ENCODE results near the gene SKA2. TPM values are rescaled to one million over a fixed set of nuclear protein-coding genes. Genes with fewer than 3 reads are reported as not detected.

Gene SKA2
- total and polyA plus RNA-seq, 5 donors from 2014 or later = 37.7 to 86.7 (median 53.7) TPM

DNA sequence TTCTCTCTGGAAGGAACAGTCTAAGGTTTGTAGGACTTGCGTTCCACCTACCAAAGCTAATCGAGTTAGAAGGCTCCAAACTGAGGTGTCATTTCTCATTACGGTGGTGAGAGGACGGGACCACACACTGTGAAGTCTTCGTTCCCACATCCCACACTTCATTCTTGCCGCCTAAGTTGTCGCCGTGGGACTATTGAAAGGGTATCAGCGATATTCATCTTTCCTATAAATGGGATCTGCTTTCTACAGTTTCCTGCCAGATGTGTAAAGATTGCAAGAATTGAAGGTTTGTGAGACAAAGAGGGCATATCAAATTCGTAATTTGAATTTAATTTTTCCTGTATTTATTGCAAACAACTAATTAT, 47.7 kb downstream of the SKA2 start:
- Histone ChIP-seq H3K27me3 (ENCODE audit: control insufficient read depth, insufficient read depth, low read length) (no peaks in the 10 kb centered on the region), H3K36me3 (ENCODE audit: control insufficient read depth, insufficient read depth, low read length) (peaks cover 8% of the 10 kb centered on the region), H3K9me3 (ENCODE audit: control insufficient read depth in 2 of 2, low read length in 2 of 2) (no peaks in the 10 kb centered on the region), H3K4me1 (ENCODE audit: control insufficient read depth, insufficient read depth, low read length, poor library complexity, severe bottlenecking) (peaks cover 31% of the 10 kb centered on the region), H3K4me3 (ENCODE audit: low read depth, low read length) (peak overlapping the region; percentile 93), H3K27ac (ENCODE audit: insufficient read depth, low read length, poor library complexity, severe bottlenecking) (no peak overlapping the region)
- no peak for DNase-seq
- peaks cover 24 to 63% (median 43%) of the 10 kb centered on the region in 4 donors for H3K4me1 Mint-ChIP-seq
- peaks cover 0 to 1% (median 0%) of the 10 kb centered on the region in 7 donors for H3K9me3 Mint-ChIP-seq
- peak overlapping the region in 2 of 3 donors; percentile 93 to 96 for H3K27ac Mint-ChIP-seq
- peaks cover 10% of the 10 kb centered on the region for H3K36me3 Mint-ChIP-seq
- ATAC-seq (ENCODE audit: low read depth in 2 of 2) = no peak
- H3K4me3 Mint-ChIP-seq = peak overlapping the region; percentile 92 to 95 (median 94)
- no peaks in the 10 kb centered on the region for H3K27me3 Mint-ChIP-seq

- H3K36me3 Mint-ChIP-seq = peaks cover 5% of the 10 kb centered on the region
- H3K4me1 Mint-ChIP-seq = peaks cover 29 to 63% (median 45%) of the 10 kb centered on the region in 4 donors
- H3K27ac Mint-ChIP-seq = peak within 1 kb of the TSS; percentile 93 to 96 (median 96)
- peaks cover 5% of the 10 kb centered on the region for H3K36me3 ChIP-seq (ENCODE audit: control insufficient read depth, insufficient read depth, low read length)
- peak within 1 kb of the TSS; percentile 98 for H3K4me3 ChIP-seq (ENCODE audit: low read depth, low read length)
- DNase-seq (peak; percentile 98 to 100 (median 99)), ATAC-seq (ENCODE audit: low read depth in 2 of 2) (peak; percentile 95)
- no peaks in the 10 kb centered on the region for H3K27me3 Mint-ChIP-seq
- H3K27ac ChIP-seq (ENCODE audit: insufficient read depth, low read length, poor library complexity, severe bottlenecking) = peak within 1 kb of the TSS; percentile 94
- no peaks in the 10 kb centered on the region for H3K27me3 ChIP-seq (ENCODE audit: control insufficient read depth, insufficient read depth, low read length)
- H3K4me3 Mint-ChIP-seq = peak within 1 kb of the TSS; percentile 92 to 95 (median 94)
- H3K9me3 Mint-ChIP-seq = peaks cover 0 to 1% (median 0%) of the 10 kb centered on the region in 7 donors
- H3K9me3 ChIP-seq (ENCODE audit: control insufficient read depth in 2 of 2, low read length in 2 of 2) = no peaks in the 10 kb centered on the region
- H3K4me1 ChIP-seq (ENCODE audit: control insufficient read depth, insufficient read depth, low read length, poor library complexity, severe bottlenecking) = peaks cover 31% of the 10 kb centered on the region
Observed at GRCh38 chr17:59106463-59107305, 48.3 kb downstream of the SKA2 start, which contains the start of gene TRIM37. TRIM37 (minus strand) TSS chr17:59106880; CDS start chr17:59106461, 419 bp downstream.

DNA sequence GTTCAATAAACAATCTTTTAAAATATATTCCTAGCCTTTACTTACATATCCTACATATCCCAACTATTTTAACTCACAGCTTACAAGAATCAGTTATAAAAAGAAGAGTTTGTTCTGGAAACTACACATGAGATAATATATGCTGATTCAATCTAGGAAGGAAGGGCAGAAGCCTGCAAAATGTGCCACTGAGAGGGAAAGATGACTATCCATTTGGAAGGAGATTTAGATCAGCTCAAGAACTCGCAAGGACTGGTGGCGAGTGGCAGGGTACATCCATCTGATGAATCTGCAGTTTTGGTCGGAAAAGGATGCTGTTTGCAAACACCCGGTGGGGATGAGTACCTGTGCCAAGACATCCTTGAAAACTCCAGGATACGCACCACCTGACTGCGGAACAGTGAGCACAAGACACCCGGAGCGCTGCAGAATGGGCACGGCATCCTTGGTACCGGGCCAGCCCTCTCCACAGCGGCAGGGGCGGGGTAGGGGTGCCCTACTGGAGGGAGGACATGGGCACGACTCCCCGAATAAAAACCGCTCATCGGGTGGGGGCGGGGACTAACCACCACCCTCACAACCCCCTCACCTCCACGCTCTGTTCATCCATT, 49.0 kb downstream of the SKA2 start:
- peaks cover 0 to 1% (median 0%) of the 10 kb centered on the region in 7 donors for H3K9me3 Mint-ChIP-seq
- peak overlapping the region; percentile 92 to 95 (median 94) for H3K4me3 Mint-ChIP-seq
- peak; percentile 58 to 64 for ATAC-seq (ENCODE audit: low read depth in 2 of 2)
- peaks cover 8% of the 10 kb centered on the region for H3K36me3 Mint-ChIP-seq
- no peaks in the 10 kb centered on the region for H3K27me3 Mint-ChIP-seq
- H3K4me1 ChIP-seq (ENCODE audit: control insufficient read depth, insufficient read depth, low read length, poor library complexity, severe bottlenecking) = peaks cover 31% of the 10 kb centered on the region
- H3K27ac Mint-ChIP-seq = peak overlapping the region; percentile 93 to 96 (median 96)
- H3K4me1 Mint-ChIP-seq = peaks cover 26 to 62% (median 46%) of the 10 kb centered on the region in 4 donors
- no peaks in the 10 kb centered on the region for H3K9me3 ChIP-seq (ENCODE audit: control insufficient read depth in 2 of 2, low read length in 2 of 2)
- H3K27ac ChIP-seq (ENCODE audit: insufficient read depth, low read length, poor library complexity, severe bottlenecking) = peak overlapping the region; percentile 94
- H3K4me3 ChIP-seq (ENCODE audit: low read depth, low read length) = peak overlapping the region; percentile 98
- peaks cover 2% of the 10 kb centered on the region for H3K36me3 ChIP-seq (ENCODE audit: control insufficient read depth, insufficient read depth, low read length)
- DNase-seq = peak; percentile 74 to 84 (median 81)
- no peaks in the 10 kb centered on the region for H3K27me3 ChIP-seq (ENCODE audit: control insufficient read depth, insufficient read depth, low read length)

DNA sequence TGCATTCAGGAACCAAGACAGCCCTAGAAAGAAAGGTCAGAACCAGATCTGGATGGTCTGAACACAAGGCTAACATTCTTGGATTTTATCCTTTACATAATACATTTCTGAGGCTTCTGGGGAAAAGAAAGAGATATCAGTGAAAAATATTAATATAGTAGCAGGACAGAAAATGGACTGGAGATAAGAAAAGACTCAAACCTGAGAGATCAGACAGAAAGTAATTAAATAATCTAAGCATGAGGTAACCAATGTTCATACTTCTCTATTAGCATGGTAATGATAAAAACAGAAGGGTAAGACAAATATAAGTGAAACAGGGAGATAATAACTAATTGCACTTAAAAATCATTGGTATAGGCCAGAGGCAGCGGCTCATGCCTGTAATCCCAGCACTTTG, 53.8 kb downstream of the SKA2 start:
- Histone ChIP-seq H3K9me3 (ENCODE audit: control insufficient read depth in 2 of 2, low read length in 2 of 2) (no peaks in the 10 kb centered on the region), H3K4me1 (ENCODE audit: control insufficient read depth, insufficient read depth, low read length, poor library complexity, severe bottlenecking) (peaks cover 21% of the 10 kb centered on the region), H3K27me3 (ENCODE audit: control insufficient read depth, insufficient read depth, low read length) (no peaks in the 10 kb centered on the region), H3K27ac (ENCODE audit: insufficient read depth, low read length, poor library complexity, severe bottlenecking) (no peak overlapping the region), H3K36me3 (ENCODE audit: control insufficient read depth, insufficient read depth, low read length) (peaks cover 11% of the 10 kb centered on the region), H3K4me3 (ENCODE audit: low read depth, low read length) (no peak overlapping the region)
- Mint-ChIP-seq H3K4me3 (peak overlapping the region in 1 of 4 donors; percentile 4), H3K4me1 (peaks cover 19 to 58% (median 43%) of the 10 kb centered on the region in 4 donors), H3K27me3 (no peaks in the 10 kb centered on the region), H3K9me3 (no peaks in the 10 kb centered on the region), H3K36me3 (peaks cover 29% of the 10 kb centered on the region), H3K27ac (no peak overlapping the region)
- no peak for DNase-seq
- ATAC-seq (ENCODE audit: low read depth in 2 of 2) = no peak

DNA sequence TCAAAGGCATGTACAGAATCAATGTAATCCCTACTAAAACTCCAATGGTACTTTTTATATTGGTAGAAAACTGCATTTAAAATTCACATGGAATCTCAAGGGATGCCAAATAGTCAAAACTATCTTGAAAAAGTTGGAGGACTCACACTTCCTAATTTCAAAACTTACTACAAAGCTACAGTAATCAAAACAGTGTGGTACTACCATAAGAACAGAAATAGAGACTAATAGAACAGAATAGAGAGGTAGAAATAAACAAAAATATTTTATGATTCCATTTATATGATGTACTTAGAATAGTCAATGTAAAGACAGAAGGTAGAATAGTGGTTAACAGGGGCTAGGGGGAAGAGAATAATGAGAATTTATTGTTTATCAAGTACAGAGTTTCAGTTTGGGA, 57.1 kb downstream of the SKA2 start:
- Mint-ChIP-seq H3K4me3 (no peak overlapping the region), H3K9me3 (no peaks in the 10 kb centered on the region), H3K4me1 (peaks cover 9 to 44% (median 34%) of the 10 kb centered on the region in 4 donors), H3K27me3 (no peaks in the 10 kb centered on the region), H3K27ac (no peak overlapping the region), H3K36me3 (peaks cover 38% of the 10 kb centered on the region)
- H3K27ac ChIP-seq (ENCODE audit: insufficient read depth, low read length, poor library complexity, severe bottlenecking) = no peak overlapping the region
- peaks cover 11% of the 10 kb centered on the region for H3K36me3 ChIP-seq (ENCODE audit: control insufficient read depth, insufficient read depth, low read length)
- no peak overlapping the region for H3K4me3 ChIP-seq (ENCODE audit: low read depth, low read length)
- H3K27me3 ChIP-seq (ENCODE audit: control insufficient read depth, insufficient read depth, low read length) = no peaks in the 10 kb centered on the region
- ATAC-seq (ENCODE audit: low read depth in 2 of 2) = no peak
- no peaks in the 10 kb centered on the region for H3K4me1 ChIP-seq (ENCODE audit: control insufficient read depth, insufficient read depth, low read length, poor library complexity, severe bottlenecking)
- DNase-seq = no peak
- no peaks in the 10 kb centered on the region for H3K9me3 ChIP-seq (ENCODE audit: control insufficient read depth in 2 of 2, low read length in 2 of 2)

GRCh38 chr17:59094861-59095530, 60.0 kb downstream of the SKA2 start:
- peaks cover 9 to 29% (median 18%) of the 10 kb centered on the region in 4 donors for H3K4me1 Mint-ChIP-seq
- H3K27me3 Mint-ChIP-seq = no peaks in the 10 kb centered on the region
- DNase-seq (no peak), ATAC-seq (ENCODE audit: low read depth in 2 of 2) (no peak)
- H3K27ac Mint-ChIP-seq = peak overlapping the region in 2 of 3 donors; percentile 29 to 62
- Histone ChIP-seq H3K36me3 (ENCODE audit: control insufficient read depth, insufficient read depth, low read length) (peaks cover 11% of the 10 kb centered on the region), H3K9me3 (ENCODE audit: control insufficient read depth in 2 of 2, low read length in 2 of 2) (no peaks in the 10 kb centered on the region), H3K4me3 (ENCODE audit: low read depth, low read length) (no peak overlapping the region), H3K27ac (ENCODE audit: insufficient read depth, low read length, poor library complexity, severe bottlenecking) (no peak overlapping the region), H3K4me1 (ENCODE audit: control insufficient read depth, insufficient read depth, low read length, poor library complexity, severe bottlenecking) (no peaks in the 10 kb centered on the region), H3K27me3 (ENCODE audit: control insufficient read depth, insufficient read depth, low read length) (no peaks in the 10 kb centered on the region)
- no peaks in the 10 kb centered on the region for H3K9me3 Mint-ChIP-seq
- H3K4me3 Mint-ChIP-seq = no peak overlapping the region
- peaks cover 29% of the 10 kb centered on the region for H3K36me3 Mint-ChIP-seq

GRCh38 chr17:59093702-59094231, 61.2 kb downstream of the SKA2 start:
- Histone ChIP-seq H3K4me3 (ENCODE audit: low read depth, low read length) (no peak overlapping the region), H3K9me3 (ENCODE audit: control insufficient read depth in 2 of 2, low read length in 2 of 2) (no peaks in the 10 kb centered on the region), H3K4me1 (ENCODE audit: control insufficient read depth, insufficient read depth, low read length, poor library complexity, severe bottlenecking) (no peaks in the 10 kb centered on the region), H3K27ac (ENCODE audit: insufficient read depth, low read length, poor library complexity, severe bottlenecking) (no peak overlapping the region), H3K36me3 (ENCODE audit: control insufficient read depth, insufficient read depth, low read length) (peaks cover 15% of the 10 kb centered on the region), H3K27me3 (ENCODE audit: control insufficient read depth, insufficient read depth, low read length) (no peaks in the 10 kb centered on the region)
- H3K4me1 Mint-ChIP-seq = peaks cover 9 to 29% (median 17%) of the 10 kb centered on the region in 4 donors
- no peak for ATAC-seq (ENCODE audit: low read depth in 2 of 2)
- H3K27me3 Mint-ChIP-seq = no peaks in the 10 kb centered on the region
- peaks cover 24% of the 10 kb centered on the region for H3K36me3 Mint-ChIP-seq
- no peaks in the 10 kb centered on the region for H3K9me3 Mint-ChIP-seq
- H3K27ac Mint-ChIP-seq = peak overlapping the region in 1 of 3 donors; percentile 16
- no peak overlapping the region for H3K4me3 Mint-ChIP-seq
- no peak for DNase-seq

Data from CD4-positive, CD25-positive, alpha-beta regulatory T cell (primary cell).